Measurements from ENCODE around the gene DGKK. TPM values are rescaled to one million over a fixed set of nuclear protein-coding genes. Genes with fewer than 3 reads are reported as not detected.

Gene DGKK
- not detected for total RNA-seq

GRCh38 chrX:50470103-50471031 is at the start of gene DGKK:
Gene DGKK (minus strand): TSS chrX:50470825. CDS start chrX:50470678, 147 bp downstream.
- peak within 1 kb of the TSS in 1 of 3 donors; percentile 23 for H3K4me3 ChIP-seq
- peaks cover 2 to 97% of the 10 kb centered on the region in 2 donors for H3K27me3 ChIP-seq
- intact Hi-C loops (cut with DNase I; ENCODE audit: low total_unique reads) = no loop called here
- TF ChIP-seq POLR2AphosphoS5 (IDR thresholded peaks at IDR 0.05) (no peak), POLR2A (IDR thresholded peaks at IDR 0.05) (no peak)
- TF ChIP-seq, protein P1, sequence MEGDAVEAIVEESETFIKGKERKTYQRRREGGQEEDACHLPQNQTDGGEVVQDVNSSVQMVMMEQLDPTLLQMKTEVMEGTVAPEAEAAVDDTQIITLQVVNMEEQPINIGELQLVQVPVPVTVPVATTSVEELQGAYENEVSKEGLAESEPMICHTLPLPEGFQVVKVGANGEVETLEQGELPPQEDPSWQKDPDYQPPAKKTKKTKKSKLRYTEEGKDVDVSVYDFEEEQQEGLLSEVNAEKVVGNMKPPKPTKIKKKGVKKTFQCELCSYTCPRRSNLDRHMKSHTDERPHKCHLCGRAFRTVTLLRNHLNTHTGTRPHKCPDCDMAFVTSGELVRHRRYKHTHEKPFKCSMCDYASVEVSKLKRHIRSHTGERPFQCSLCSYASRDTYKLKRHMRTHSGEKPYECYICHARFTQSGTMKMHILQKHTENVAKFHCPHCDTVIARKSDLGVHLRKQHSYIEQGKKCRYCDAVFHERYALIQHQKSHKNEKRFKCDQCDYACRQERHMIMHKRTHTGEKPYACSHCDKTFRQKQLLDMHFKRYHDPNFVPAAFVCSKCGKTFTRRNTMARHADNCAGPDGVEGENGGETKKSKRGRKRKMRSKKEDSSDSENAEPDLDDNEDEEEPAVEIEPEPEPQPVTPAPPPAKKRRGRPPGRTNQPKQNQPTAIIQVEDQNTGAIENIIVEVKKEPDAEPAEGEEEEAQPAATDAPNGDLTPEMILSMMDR (IDR thresholded peaks at IDR 0.05) = no peak
- H3K9me3 ChIP-seq = no peaks in the 10 kb centered on the region
- H3K4me1 ChIP-seq = no peaks in the 10 kb centered on the region
- no peak for DNase-seq (ENCODE audit: low spot score in 2 of 2)
- no peaks in the 10 kb centered on the region for H3K36me3 ChIP-seq
- no peak within 1 kb of the TSS for H3K27ac ChIP-seq

DNA sequence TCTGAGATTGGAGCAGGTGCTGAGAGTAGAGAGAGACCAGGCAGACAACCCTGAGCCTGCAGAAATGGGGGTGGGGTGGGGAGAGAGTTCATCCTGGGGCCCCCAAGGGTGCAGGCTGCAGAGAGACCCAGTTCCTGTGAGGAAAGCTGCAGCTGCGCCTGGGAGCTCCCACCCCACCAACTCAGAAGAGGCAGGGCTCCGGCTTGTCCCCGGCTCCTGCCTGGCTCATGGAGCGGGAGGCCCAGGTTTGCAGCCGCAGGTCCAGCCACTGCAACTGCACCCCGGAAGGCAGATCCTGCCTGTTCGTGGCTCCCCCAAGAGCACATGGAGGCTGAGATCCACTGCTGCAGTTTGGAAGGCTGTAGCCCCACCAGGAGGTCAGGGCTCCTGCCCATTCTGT is 44.2 kb upstream of the DGKK start:
- DNase-seq (ENCODE audit: low spot score in 2 of 2) = no peak
- Histone ChIP-seq H3K27me3 (peaks cover 0 to 34% of the 10 kb centered on the region in 2 donors), H3K9me3 (peaks cover 0 to 8% of the 10 kb centered on the region in 2 donors), H3K27ac (no peak overlapping the region), H3K4me3 (no peak overlapping the region), H3K36me3 (no peaks in the 10 kb centered on the region), H3K4me1 (no peaks in the 10 kb centered on the region)
- TF ChIP-seq POLR2A (IDR thresholded peaks at IDR 0.05) (no peak), POLR2AphosphoS5 (IDR thresholded peaks at IDR 0.05) (no peak)
- TF ChIP-seq, protein P1 (IDR thresholded peaks at IDR 0.05) = no peak
- intact Hi-C loops (cut with DNase I; ENCODE audit: low total_unique reads) = no loop called here

DNA sequence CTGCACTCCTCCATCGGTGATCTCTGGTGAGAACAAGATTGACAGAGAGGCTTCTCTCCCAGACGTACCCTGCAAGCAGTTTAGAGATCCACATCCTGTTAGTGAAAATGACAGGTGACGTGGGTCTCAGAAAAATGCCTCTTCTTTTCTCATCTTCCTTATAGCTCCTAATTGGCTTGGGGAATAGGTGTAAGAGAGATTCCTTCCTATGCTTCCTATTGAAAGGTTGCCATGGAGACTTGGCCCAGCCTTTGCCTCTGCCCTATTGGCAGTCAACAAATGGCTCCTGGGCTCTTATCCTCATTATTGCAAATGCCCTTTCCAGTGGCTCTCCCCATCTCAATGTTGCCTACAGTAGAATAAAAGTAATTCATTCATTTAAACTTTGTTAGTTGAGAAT is 26.5 kb upstream of the DGKK start:
- H3K4me1 ChIP-seq = no peaks in the 10 kb centered on the region
- TF ChIP-seq POLR2A (IDR thresholded peaks at IDR 0.05) = no peak
- no peak for TF ChIP-seq POLR2AphosphoS5 (IDR thresholded peaks at IDR 0.05)
- TF ChIP-seq, protein P1 (IDR thresholded peaks at IDR 0.05) = no peak
- peaks cover 0 to 75% of the 10 kb centered on the region in 2 donors for H3K27me3 ChIP-seq
- no peak for DNase-seq (ENCODE audit: low spot score in 2 of 2)
- no peak overlapping the region for H3K27ac ChIP-seq
- H3K9me3 ChIP-seq = no peaks in the 10 kb centered on the region
- H3K4me3 ChIP-seq = no peak overlapping the region
- intact Hi-C loops (cut with DNase I; ENCODE audit: low total_unique reads) = no loop called here
- H3K36me3 ChIP-seq = no peaks in the 10 kb centered on the region

GRCh38 chrX:50495616-50496015 is 25.0 kb upstream of the DGKK start:
- H3K27ac ChIP-seq = no peak overlapping the region

More at GRCh38 chrX:50495616-50496015, 25.0 kb upstream of the DGKK start:
- TF ChIP-seq, protein P1 (IDR thresholded peaks at IDR 0.05) = no peak
- TF ChIP-seq POLR2A (IDR thresholded peaks at IDR 0.05) (no peak), POLR2AphosphoS5 (IDR thresholded peaks at IDR 0.05) (no peak)
- Histone ChIP-seq H3K27me3 (peaks cover 0 to 74% of the 10 kb centered on the region in 2 donors), H3K4me1 (no peaks in the 10 kb centered on the region), H3K9me3 (no peaks in the 10 kb centered on the region), H3K36me3 (no peaks in the 10 kb centered on the region), H3K4me3 (no peak overlapping the region)
- DNase-seq (ENCODE audit: low spot score in 2 of 2) = peak in 1 of 2 donors; percentile 16
- intact Hi-C loops (cut with DNase I; ENCODE audit: low total_unique reads) = no loop called here
